NCI-H128 (cell line): Measurements from ENCODE around the gene TBX1.
A peak's percentile ranks its signal among the peaks of the same experiment; 100 is the strongest.
"Not testable (repeated sequence)": the region's sequence is repeated elsewhere in the genome, so short reads cannot be mapped to it uniquely, and the experiment has no call there.

ENCODE experiments used
- DNase-seq: peaks from one replicate; lab custom pipeline; 2025; ENCODE audit not compliant: unreplicated experiment; lab: John Stamatoyannopoulos, UW

TBX1 gene

GRCh38 chr22:19723232-19723982 lies 37.2 kb upstream of the TBX1 start, which contains the start of gene GP1BB:
Gene GP1BB (plus strand): TSS chr22:19723539. CDS start chr22:19723570, 31 bp downstream.
- no peak for DNase-seq

GRCh38 chr22:19723983-19724827 lies 36.4 kb upstream of the TBX1 start:
- no peak for DNase-seq

GRCh38 chr22:19724927-19725661 lies 35.5 kb upstream of the TBX1 start:
- DNase-seq, result no peak

- DNase-seq, result not testable (repeated sequence)
Observed at GRCh38 chr22:19726064-19726788, 34.4 kb upstream of the TBX1 start.

DNA sequence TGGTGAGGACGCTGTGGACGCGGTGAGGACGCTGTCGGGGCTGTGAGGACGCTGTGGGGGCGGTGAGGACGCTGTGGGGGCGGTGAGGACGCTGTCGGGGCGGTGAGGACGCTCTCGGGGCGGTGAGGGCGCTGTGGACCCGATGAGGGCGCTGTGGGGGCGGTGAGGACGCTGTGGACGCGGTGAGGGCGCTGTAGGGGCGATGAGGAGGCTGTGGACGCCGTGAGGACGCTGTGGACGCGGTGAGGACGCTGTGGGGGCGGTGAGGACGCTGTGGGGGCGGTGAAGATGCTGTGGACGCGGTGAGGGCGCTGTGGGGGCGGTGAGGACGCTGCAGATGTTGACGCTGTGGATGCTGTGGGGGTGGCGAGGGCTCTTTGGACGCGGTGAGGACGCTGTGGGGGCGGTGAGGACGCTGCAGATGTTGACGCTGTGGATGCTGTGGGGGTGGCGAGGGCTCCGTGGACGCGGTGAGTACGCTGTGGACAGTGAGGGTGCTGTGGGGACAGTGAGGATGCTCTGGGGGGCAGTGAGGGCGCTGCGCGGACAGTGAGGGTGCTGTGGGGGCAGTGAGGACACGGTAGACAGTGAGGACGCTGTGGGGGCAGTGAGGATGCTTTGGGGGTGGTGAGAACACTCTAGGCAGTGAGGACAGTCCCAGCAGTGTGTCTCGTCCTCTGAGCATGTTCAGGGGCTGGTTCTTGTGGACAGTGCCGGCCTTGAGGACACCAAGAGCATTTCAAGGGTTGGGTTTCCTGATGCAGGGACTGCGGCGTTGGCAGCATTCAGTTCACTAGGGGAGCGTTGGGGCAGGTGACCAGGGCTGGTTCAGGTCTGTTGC lies 33.0 kb upstream of the TBX1 start:
- no peak for DNase-seq

DNA sequence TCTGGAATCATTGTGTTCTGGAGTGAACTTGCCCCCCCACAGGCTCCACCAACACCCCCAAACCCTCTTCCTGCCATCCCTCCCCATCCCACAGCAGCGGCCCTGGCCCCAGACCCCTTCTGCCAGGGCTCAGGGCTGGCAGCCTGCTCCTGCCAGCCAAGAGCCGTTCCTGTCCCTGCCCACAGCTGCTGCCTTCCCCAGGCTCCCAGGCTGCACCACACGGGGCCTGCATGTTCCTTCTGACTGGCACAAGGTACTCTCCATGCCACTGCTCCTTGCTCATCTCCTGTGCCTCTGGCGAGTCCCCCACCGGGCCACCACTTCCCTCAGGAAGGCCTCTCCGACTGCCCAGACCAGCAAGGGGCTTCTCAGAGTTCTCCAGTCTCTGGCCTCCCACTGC lies 32.3 kb upstream of the TBX1 start:
- DNase-seq, result no peak

DNA sequence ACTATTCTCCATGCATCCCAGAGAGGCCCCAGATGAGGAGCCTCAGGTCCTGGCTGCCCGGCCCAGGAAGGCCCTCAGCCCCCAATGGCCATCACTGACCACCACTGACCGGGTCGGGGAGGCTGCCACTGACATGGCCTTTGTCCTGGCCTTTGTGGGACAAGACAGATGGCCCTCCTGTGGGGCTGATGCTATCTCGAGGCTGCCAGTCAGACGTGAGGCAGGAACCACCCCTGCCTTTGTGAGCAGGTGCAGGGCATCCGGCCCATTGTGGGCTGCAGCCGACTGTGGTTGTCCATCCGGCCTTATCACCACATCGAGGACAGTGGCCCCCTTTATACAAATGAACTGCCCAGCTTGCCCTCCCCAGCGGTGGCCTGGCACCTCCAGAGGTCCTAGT lies 31.7 kb upstream of the TBX1 start:
- no peak for DNase-seq

GRCh38 chr22:19729507-19729906 lies 31.1 kb upstream of the TBX1 start:
- no peak for DNase-seq

- DNase-seq, result no peak
Observed at GRCh38 chr22:19730198-19730597, 30.4 kb upstream of the TBX1 start.

DNA sequence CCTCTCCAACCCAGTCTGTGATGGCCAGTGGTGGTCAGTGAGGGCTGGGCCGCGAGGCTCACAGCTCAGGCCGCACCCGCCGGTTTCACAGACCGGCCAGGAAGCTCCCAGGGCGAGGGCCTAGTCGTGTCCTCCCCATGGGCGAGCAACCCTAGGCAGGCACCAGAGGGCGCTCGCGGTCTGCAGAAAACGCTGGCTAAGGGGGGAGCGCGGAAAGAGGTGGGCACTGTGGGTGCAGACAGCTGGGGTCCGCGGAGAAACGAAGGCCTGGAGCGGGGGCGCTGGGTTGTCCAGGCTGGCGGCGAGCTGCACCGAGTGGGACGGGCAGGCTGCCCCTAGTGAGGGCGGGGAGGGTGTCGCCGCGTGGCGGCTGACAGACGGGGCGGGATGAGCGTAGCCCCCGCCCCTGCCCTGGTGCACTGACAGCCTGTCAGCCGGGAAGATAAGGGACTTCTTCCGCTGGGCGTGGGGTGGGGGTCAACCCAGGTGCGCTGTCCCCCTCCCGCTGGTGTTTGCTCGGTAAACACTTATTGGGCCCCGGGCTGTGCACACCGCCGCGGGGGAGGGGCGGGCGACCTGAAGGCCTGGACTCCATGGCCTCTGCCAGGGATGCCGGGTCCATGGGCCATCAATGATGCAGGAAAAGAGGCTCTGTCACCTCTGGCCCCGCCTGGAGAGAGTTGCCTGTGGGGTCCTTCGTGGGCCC lies 29.8 kb upstream of the TBX1 start:
- DNase-seq, result peak; percentile 60

DNA sequence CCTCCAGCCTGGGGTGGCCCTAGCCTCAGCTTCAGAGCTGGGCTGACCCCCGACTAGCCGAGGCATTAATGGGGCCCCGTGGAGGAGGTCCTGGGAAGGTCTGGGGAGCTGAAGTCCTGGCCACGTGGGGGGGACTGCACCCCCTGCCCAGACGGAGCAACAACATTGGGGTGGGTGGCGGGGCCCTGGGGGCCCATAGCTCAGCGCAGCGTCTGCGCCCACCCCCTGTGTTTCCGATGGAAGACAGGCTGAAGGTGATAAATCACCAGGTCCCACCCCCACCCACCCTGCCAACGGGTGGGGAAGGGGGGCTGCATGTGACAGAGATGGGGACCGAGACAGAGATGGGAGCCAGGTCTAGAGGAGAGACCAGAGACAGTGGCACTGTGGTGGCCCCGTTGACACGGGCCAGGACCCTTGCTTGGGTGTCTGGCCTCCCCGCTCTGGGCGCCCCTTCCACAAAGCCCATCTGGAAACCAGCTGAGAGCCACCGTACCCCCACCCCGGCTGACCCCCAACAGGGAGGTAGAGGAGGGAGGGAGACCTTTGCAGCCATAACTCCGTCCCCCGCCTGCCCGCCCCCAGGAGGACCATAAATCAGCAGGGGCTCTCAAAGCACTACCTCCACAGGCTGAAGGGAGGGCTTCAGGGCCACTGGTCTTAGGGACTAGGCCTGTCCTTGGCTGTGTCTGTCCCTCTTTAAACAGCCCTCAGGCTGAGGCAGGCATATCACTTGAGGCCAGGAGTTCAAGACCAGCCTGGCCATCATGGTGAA lies 29.0 kb upstream of the TBX1 start:
- DNase-seq, result no peak

DNA sequence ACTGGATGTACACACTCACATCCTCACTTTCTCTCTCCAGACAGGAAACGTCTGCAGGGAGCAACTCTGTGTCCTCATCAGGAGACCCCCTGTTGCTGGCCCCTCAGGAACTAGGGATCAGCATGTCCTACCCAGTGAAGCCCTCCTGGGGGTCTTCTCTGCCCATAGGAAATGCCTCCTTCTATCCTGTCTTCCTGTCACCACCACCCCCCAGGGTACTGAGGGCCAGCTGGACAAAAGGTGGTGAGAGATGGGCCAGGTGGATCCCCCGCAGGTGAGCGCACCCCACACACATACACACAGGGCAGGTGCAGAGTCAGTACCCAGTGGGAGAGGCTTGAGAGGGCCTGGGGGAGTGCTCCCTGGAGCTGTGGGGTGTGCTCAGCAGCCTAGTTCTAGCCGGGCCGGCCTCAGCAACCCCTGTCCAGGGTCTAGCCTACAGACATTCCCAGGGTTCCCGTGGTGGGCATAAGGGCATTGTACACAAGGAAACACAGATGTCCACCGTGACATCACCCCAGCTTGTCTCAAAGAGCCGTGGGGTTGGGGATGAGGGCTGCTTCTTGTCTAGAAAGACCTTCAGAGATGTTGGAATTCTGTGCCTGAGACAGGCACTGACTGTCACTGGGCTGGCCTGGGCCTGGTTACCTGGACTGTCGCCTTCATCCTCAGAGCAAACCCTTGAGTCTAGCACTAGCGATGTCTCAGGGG lies 28.0 kb upstream of the TBX1 start:
- DNase-seq, result no peak

DNA sequence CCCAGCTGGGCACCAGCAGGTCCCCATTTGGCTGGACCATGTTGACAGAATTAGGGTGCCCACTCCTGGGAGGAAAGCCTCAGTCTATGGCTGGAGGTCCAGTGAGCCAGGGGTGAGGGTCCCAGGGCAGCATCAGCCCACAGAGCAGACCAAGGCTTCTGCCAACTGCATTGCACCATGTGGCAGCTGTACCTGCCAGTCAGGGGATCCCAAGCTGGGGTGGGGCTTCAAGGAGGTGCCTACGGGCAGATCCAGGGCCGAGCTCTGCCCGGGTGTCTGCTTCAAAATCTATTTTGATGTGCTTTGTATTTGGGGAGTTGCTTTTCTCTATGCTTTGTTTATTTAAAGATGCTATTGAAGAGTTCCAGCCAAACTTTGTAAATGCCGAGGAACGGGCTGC lies 26.8 kb upstream of the TBX1 start:
- DNase-seq, result no peak

DNA sequence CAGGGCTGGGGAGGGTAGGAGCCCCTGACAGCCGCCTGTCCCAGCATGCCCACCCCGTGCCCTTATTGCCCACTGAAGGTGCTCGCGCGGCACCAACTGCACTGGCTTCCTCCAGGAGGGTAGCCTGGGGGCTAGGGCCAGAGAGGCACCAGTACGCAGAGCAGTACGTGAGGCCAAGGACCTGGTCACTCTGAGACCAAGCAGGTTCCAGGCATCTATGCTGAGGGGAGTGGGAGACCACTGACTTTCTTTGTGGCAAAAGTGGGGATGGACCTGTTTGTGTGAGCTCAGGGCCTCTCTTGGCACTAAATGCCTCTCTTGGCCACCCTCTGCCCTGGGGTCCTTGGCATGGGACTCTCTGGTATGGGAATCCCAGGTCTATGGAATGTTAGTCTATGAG lies 26.4 kb upstream of the TBX1 start:
- DNase-seq, result no peak

- no peak for DNase-seq
Observed at GRCh38 chr22:19734837-19735382, 25.7 kb upstream of the TBX1 start.

DNA sequence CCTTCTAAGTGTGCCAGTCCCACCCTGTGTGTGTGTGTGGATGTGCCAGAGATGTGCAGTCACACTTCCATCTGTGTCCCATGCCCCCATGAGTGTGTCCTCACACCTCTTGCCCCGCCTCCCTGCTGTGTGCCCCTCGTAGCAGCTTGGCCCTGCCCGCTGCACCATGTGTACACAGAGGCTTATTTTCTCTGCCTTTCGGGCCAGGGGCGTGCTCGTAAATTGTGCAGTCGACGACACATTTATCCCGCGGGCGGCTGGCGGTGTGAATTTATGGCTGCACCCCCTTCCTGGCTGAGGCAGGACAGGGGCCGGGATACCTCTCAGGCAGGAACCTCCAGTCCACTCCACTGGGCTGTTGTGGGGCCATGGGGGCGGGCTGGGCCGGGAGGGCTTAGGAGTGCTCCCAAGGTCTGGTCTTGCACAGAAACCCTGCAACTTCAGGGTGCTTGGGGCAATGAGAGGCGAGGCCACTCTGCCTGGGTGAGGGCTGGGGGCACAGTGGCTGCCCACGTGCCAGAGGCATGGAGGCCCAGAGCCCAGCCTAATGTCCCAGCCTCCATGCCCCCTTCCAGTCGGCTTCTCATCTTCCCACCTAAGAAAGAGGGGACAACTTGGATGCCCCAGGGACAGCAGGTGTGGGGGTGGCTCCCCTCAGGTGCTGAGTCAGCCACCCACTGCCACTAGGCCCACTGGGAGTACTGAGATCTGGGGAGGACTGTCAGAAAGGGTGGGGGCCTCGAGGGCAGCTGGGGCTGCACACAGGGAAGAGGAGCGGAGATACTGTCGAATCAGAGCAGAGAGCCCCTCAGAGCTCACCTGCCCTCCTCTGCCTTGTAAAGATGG lies 24.7 kb upstream of the TBX1 start:
- no peak for DNase-seq
